T1000 (cell line): Measurements from ENCODE around the gene NTF4.
"Not testable (repeated sequence)": the region's sequence is repeated elsewhere in the genome, so short reads cannot be mapped to it uniquely, and the experiment has no call there.

Experiments used
- DNase-seq: peaks from one replicate; lab custom pipeline; 2025; ENCODE audit warnings: mixed read lengths; lab: John Stamatoyannopoulos, UW

Gene NTF4

DNA sequence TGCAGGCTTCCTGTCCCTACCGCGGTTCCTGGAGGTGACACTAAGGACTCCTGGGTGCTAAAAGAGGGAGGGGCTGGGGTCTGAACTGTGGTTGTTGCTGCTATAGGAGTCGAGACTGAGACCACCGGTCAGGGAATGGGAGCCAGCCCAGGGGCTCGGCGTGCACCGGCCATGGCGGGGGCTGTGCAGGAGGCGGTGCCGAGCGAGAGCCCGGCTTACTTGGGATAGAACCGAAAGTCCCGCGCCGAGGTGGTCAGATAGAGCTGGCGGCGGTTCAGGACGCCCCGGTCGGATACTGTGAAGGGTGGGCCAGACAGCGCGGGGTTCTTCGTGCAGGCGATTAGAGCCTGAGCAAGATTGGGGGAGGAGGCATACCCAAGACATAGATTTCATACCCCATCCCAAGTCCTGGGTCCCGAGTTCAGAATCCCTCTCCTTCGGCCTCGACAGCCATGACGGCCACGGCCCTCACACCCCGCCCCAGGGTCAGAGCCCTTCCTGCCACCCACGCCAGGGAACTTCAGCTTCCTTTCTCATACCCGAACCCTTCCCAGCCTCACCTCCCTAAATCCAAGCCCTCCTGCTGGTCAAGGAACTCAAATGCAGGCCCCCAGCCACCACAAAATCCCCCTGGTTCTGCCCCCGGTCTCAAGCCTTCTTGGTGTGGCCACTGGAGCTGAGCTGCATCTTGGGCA, 7.6 kb downstream of the NTF4 start:
- DNase-seq = not testable (repeated sequence)

GRCh38 chr19:49056101-49056901, 8.3 kb downstream of the NTF4 start:
- no peak for DNase-seq

DNA sequence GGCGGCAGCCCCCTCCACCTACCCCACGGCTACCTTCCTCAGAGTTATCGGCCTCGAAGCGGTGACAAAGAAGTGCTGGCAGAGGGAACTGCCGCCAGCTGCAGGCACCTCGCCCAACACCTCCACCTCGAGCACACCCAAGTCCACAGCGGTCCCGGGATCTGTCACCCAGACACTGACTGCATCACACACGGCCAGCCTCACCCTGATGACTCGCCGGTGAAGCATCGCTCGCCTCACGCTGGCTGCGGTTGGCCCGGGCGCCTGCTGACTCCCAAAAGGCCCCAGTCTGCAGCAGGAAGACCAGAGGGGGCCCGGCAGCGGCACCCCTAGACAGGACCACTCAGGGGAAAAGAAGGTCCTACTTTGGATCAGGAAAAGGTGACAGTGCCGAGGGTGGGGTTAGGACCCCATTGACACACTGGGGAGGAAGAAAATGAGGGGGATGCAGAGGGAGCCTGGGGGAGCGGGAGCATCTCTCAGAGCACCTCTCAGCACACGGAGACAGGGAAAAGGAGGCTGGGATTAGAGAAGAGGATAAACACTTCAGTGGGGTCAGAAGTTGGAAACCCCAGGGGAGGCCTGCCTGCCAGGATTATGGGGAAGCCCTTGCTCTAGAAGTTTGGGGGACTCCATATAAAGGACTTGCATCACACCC, 14.1 kb downstream of the NTF4 start:
- peak; percentile 40 for DNase-seq

- DNase-seq = not testable (repeated sequence)
Measured at GRCh38 chr19:49049834-49050233, 14.8 kb downstream of the NTF4 start.

- DNase-seq = not testable (repeated sequence)
Measured at GRCh38 chr19:49049011-49049410, 15.6 kb downstream of the NTF4 start, which contains the start of gene CGB8. TSS of gene CGB8 (minus strand) at chr19:49049111. CDS start at chr19:49048739, 372 bp downstream.

DNA sequence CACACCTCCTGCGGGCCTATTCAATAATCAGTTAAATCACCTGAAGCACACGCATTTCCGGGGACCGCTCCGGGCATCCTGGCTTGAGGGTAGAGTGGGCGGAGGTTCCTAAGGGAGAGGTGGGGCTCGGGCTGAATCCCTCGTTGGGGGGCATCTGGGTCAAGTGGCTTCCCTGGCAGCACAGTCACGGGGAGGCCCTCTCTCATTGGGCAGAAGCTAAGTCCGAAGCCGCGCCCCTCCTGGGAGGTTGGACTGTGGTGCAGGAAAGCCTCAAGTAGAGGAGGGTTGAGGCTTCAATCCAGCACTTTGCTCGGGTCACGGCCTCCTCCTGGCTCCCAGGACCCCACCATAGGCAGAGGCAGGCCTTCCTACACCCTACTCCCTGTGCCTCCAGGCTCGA, 21.1 kb downstream of the NTF4 start, which contains the start of gene CGB5:
Gene CGB5, plus strand, starts transcription at position 301 of the 400 bp plus-strand sequence. CDS start 362 bp downstream, outside the sequence.
- not testable (repeated sequence) for DNase-seq

- not testable (repeated sequence) for DNase-seq
Measured at GRCh38 chr19:49042666-49043065, 22.0 kb downstream of the NTF4 start.

GRCh38 chr19:49042177-49042576, 22.4 kb downstream of the NTF4 start:
- no peak for DNase-seq

GRCh38 chr19:49039736-49040135, 24.9 kb downstream of the NTF4 start:
- not testable (repeated sequence) for DNase-seq

DNA sequence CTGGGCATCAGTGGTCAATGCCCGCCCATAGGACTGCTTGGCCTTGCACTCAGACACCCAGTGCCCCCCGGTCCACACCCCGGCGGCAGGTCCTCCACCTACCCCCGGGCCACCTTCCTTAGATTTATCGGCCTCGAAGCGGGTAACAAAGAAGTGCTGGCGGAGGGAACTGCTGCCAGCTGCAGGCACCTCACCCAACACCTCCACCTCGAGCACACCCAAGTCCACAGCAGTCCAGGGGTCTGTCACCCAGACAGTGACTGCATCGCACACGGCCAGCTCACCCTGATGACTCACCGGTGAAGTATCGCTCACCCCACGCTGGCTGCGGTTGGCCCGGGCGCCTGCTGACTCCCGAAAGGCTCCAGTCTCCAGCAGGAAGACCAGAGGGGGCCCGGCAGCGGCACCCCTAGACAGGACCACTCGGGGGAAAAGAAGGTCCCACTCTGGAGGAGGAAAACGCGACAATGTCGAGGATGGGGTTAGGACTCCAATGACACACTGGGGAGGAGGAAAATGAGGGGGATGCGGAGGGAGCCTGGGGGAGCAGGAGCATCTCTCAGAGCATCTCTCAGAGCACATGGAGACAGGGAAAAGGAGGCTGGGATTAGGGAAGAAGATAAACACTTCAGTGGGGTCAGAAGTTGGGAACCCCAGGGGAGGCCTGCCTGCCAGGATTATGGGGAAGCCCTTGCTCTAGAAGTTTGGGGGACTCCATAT, 25.9 kb downstream of the NTF4 start:
- DNase-seq = not testable (repeated sequence)

DNA sequence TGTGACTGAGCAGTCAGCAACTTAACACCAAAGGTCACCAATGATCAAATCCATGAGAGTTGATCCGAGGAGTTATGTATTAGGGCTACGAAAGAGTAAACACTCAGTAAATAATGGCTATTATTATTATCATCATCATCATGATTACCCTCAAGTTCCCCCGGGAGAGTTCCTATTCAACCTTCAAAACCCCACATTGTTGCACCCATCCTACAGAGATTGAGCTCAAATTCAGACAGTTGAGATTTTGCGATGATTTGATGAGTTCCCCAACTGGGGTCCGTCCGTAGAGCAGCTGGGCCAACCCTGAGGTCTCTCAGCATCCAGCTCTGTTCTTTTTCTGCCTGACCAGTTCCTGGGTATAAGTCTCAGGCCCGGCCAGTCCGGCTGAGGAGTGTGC, 26.5 kb downstream of the NTF4 start:
- not testable (repeated sequence) for DNase-seq

DNA sequence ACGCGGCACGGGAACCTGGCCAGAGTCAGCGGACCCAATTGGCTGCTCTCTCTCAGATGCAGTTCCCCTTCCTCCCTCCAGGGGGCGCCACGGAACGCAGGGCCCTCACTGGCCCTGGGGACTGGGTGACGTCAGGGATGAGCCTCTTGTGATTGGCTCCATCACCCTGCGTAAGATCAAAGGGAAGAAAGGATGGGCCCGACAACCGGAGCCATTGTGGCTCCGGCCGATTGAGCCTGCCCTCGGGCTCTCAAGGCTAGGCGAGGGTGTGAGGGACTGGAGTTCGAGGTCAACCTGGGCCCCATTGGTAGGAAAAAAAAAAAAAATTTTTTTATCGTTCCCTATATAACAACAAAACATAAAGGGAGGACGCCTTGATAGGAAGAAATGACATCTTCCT, 27.8 kb downstream of the NTF4 start, which contains the start of gene CGB1:
Gene CGB1, minus strand, starts transcription at position 81 of the 400 bp plus-strand sequence. CDS start 184 bp downstream, outside the sequence.
- DNase-seq = not testable (repeated sequence)

DNA sequence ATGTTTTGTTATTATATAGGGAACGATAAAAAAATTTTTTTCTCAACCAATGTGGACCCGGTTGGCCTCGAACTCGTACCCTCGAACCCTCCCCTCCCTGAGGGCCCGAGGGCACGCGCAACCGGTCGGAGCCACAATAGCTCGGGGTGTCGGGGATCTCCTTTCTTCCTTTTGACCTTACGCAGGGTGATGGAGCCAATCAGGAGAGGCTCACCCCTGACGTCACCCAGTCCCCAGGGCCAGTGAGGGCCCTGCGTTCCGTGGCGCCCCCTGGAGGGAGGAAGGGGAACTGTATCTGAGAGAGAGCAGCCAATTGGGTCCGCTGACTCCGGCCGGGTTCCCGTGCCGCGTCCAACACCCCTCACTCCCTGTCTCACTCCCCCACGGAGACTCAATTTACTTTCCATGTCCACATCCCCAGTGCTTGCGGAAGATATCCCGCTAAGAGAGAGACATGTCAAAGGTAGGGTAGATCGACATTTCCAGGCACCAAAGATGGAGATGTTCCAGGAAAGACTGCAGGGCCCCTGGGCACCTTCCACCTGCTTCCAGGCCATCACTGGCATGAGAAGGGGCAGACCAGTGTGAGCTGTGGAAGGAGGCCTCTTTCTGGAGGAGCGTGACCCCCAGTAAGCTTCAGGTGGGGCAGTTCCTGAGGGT, 32.8 kb downstream of the NTF4 start, which contains the start of gene CGB2:
Gene CGB2, plus strand, starts transcription at position 249 of the 660 bp plus-strand sequence. Its CDS starts 206 bp downstream, at position 455.
- DNase-seq = not testable (repeated sequence)

- not testable (repeated sequence) for DNase-seq
Measured at GRCh38 chr19:49030323-49030722, 34.3 kb downstream of the NTF4 start.

GRCh38 chr19:49029749-49030148, 34.9 kb downstream of the NTF4 start:
- DNase-seq = not testable (repeated sequence)

DNA sequence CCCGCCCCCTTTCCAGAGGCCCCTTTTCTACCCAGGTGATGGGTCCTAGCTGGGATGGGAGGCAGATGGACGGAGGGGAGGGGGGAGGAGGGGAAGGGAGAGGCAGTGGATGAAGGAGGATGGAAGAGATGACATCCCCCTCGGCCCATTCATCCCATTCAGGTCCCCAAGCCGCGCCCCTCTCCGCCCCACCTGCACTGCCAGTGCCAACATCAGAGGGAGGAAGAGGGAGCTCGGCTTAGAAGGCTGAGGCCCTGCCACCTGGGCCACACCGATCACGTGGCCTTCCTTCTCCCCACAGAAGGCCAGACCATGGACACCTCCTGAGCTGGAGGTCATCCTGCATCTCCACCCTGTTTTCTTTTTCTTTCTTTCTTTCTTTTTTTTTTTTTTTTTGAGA, 35.9 kb downstream of the NTF4 start:
- DNase-seq = not testable (repeated sequence)

DNA sequence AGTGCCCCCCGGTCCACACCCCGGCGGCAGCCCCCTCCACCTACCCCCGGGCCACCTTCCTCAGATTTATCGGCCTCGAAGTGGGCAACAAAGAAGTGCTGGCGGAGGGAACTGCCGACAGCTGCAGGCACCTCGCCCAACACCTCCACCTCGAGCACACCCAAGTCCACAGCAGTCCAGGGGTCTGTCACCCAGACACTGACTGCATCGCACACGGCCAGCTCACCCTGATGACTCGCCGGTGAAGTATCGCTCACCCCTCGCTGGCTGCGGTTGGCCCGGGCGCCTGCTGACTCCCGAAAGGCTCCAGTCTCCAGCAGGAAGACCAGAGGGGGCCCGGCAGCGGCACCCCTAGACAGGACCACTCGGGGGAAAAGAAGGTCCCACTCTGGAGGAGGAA, 39.0 kb downstream of the NTF4 start:
- DNase-seq = not testable (repeated sequence)

DNA sequence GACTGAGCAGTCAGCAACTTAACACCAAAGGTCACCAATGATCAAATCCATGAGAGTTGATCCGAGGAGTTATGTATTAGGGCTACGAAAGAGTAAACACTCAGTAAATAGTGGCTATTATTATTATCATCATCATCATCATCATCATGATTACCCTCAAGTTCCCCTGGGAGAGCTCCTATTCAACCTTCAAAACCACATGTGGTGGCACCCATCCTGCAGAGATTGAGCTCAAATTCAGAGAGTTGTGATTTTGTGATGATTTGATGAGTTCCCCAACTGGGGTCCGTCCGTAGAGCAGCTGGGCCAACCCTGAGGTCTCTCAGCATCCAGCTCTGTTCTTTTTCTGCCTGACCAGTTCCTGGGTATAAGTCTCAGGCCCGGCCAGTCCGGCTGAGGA, 39.5 kb downstream of the NTF4 start:
- not testable (repeated sequence) for DNase-seq

GRCh38 chr19:49024233-49024632, 40.4 kb downstream of the NTF4 start, which contains the start of gene CGB3:
TSS of gene CGB3 (minus strand) at chr19:49024333. CDS start at chr19:49023971, 362 bp downstream.
- DNase-seq = not testable (repeated sequence)

DNA sequence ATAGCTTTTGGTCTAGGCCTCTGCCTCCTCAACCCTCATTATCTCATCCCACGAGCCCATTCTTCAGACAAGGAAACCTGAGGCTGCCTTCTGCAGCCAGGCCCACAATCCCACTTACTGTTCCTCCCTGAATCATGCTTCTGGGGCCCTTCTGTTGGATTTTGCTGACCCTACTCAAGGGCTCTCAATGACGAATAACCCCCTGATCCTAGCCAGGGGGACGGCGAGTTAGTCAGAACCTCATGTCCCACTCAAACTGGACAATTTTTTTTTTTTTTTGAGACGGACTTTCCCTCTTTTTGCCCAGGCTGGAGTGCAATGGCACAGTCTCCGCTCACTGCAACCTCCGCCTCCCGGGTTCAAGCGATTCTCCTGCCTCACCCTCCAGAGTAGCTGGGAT, 42.5 kb downstream of the NTF4 start:
- no peak for DNase-seq
